GM21526 (cell line): ENCODE data around the gene CDC42BPA.
"Not testable (repeated sequence)": the region's sequence is repeated elsewhere in the genome, so short reads cannot be mapped to it uniquely, and the experiment has no call there.

Experiments used
- ATAC-seq: cut with Tn5 transposase; IDR thresholded peaks from one replicate; pipeline ENCODE4 v1.9.1; 2021; ENCODE audit warnings: moderate library complexity; ENCODE audit not compliant: unreplicated experiment, low FRiP score

The CDC42BPA gene

DNA sequence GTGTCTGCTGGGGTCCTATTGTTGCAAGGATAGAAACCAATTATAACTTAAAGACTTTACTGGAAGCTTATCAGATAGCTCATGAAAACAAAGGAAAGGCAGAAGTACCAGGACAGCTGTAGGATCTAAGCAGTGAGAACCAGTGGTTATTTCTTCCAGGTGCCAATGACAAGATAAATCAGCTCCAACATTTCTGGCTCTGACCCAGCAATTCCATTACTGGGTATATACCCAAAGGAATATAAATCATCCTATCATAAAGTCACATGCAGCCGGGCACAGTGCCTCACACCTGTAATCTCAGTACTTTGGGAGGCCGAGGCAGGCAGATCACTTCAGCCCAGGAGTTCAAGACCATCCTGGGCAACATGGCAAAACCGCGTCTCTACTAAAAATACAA, 17.8 kb upstream of the CDC42BPA start:
- ATAC-seq = not testable (repeated sequence)

DNA sequence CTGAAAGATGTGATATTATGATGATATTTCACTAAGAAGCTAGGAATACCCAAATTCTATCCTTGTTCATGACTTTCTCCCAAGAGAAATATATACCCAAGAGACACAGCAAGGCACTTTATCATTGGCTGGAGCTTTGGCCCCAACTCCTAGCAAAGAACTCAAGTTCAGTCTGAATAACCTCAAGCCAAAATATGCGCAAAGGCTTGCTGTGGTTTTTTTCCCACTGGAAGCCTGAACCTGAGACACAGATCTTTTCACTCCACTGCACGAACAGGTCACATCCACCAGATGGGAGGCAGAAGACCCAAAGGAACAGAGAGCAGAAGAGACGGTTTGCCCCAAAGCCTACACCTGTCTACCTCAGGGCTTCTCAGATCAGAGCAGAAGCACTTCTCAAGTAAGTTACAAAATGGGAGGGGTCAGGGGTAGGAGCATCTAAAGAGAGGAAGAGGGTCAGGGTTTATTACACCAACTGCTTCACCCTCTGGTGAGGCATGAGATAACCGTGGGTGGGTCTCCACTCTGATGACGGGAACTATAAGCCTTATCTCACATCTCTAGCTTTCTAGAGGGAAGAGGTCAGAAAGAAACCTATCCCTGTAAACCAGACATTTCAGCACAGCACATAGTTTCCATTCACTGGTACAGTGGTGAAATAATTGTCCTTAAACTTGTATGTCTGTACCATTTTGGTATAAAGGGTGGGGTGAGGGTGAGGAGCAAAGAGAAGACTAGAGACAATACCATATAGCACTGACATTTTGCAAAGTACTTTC, 17.1 kb upstream of the CDC42BPA start:
- no peak for ATAC-seq

DNA sequence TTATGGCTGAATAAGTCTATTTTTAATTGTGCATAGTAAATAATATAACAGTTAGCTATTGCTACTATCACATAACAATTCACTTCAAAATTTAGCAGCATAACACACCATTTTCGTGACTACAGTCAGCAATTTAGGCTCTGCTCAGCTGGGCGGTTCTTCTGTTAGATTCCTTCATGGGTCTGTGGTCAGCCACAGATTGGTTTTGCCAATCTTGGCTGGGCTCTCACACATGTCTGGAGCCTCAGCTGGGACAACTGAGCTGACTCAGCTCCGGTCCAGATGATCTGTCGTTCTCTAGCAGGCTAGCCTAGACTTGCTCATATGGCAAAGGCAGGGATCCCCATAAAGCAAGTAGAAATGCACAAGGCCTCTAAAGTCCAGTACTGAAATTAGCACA, 15.1 kb upstream of the CDC42BPA start:
- ATAC-seq = no peak

DNA sequence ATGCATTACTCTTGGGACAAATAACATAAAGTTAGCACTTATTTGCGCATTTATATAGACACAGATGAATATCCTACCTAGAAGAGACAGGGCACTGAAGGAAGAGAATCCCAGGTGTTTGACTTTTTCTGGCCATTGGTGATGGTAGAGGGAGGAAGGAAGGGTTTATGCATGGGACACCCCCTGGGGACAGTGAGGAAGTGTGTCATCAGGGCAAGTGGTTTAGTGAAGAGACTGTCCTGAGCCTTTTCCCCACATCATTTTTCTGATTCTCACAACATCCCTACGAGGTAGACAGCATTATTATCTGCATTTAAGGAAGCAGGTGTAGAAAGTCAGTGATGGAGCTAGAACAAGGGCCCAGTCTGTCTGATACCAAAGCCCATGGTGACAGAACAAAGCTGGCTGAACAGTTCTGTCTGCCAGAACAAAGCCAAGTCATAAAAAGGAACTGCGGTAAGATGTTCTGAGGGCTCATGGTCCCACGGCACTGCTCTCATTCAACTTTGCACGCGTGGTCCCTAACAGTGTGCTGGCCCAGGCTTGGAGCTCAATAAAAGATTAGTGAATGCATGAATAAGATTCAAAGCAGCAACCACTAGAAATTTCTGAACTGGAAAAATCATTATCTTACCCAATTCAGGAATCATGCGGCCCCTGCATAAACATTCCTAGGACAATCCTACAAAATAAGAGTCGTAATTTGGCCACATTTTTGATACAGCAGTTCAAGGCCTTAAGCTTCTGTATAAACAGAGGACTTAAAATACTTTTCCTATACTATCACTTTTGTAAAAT, 12.2 kb upstream of the CDC42BPA start:
- ATAC-seq = no peak

DNA sequence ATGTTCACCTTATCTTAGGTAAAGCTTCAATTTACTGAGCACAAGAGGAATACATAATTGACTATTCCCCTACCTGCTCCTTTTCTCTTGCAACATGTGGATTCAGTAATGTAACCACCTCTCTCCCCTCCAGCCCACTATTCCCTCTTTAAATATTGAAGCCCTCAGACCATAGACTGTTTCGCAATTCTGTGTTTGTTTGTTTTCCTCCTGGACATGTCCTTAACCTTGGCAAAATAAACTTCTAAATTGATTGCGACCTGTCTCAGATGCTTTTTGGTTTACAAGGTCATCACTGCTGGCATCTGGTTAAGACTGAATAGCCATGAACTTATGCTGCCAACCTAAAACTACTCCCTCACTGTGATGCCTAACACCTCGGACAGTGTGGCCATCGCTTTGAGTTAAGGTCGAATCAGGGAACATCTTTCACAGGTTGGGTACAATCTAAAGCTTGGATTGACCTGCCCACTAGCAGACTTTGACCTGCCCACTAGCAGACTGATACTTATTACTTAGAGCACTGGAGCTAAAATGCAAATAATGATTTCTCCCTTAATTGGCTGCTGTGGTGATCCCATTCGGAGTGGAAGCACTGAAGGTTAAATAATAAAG, 10.2 kb upstream of the CDC42BPA start:
- no peak for ATAC-seq

DNA sequence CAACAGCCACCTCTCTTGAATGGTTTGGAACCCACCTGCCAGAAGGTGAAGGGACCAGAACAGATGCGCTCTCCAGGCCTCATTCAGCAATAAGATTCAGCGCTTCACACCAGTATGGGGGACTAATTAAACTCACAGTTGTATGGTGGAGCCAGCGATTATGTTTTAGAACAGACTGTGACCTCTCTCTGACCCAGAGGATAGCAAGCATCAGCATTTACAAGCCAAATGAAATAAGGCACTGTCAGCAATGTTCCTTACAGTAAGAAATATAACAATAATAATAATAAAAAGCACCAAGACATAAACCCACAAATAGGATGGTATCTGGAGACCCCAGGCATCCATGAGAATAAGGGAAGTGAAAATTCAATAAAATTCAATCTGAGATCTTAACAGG, 6.9 kb upstream of the CDC42BPA start:
- no peak for ATAC-seq

DNA sequence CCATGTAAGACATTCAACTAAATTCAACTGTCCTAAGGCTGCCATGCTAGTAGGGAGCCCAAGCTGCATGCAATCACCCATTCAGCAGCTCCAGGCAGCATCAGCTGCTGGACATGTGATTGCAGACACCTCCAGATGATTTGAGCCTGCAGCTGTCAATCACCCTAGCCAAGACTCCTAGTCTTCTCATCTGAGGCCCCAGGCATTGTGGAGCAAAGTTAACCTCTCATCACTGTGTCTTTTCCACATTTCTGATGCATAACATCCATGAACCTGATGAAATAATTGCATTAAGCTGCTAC, 5.6 kb upstream of the CDC42BPA start:
- no peak for ATAC-seq

DNA sequence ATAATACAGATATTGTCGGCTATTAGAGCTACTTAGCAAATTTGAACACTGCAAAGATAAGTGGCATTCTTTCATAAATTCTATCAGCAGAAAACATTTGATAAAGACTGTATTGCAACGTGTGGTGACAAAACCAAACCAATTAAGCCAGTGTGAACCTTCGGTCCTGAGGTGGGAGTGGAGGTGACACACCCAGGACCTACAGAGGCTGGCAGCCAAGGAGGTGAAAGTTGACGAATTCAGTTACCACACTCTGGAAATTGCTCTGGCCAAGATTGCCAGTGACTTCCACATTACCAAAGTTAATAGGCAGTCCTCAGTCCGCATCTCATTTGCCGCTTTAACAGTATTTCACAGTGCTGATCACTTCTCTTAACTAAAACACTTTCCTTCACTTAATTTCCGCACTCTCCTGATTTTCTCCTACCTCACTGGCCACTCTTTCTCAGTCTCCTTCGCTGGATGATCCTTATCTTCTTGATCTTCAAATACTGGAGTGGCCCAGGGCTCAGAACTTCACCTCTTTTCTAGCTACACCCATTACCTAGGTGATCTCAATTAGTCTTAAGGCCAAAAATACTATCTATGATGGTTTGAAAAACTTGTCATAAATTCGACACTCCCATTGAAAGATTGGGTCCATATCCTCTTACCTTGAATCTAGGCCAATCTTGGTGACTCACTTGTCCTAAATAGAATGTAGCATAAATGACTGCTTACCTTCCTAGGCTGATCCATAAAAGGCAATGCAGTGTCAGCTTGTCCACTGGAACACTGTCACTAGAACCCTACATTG, 5.1 kb upstream of the CDC42BPA start:
- ATAC-seq = no peak

DNA sequence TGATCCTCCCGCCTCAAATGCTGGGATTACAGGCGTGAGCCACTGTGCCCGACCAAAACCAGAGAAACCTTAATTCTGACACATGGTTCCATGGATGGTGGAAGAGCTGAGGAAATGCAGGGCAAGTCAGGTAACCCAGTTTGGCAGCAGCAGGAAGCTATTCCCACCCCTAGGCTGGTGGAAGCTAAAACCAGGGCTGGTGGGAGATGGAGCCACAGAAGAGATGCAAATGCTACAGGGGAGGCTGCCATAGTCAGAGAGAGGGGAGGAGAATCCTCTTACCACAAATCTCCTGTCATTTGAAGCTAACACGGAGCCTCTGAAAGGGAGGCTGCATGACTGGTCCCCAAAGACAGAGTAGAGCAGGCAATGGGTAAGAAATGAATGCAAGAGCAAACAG, 4.1 kb upstream of the CDC42BPA start:
- ATAC-seq = no peak

DNA sequence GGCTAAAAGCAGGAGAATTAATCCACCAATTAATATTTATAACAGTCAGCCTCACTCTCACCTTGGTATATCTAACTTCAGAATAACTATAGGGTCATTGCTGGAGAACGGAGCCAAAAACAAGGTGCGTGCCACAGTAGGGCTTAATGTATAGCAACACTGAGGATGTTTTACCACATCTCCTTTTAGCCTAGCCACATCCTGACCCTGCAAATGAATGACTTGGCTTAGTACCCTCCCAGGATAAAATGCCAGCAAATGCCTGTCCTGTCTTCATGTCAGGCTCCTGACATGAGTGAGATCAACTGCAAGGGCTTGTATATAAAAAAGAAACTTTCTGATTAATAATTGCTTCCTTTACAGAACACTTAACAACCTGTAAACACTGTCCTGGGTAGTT, 2.7 kb upstream of the CDC42BPA start:
- no peak for ATAC-seq

DNA sequence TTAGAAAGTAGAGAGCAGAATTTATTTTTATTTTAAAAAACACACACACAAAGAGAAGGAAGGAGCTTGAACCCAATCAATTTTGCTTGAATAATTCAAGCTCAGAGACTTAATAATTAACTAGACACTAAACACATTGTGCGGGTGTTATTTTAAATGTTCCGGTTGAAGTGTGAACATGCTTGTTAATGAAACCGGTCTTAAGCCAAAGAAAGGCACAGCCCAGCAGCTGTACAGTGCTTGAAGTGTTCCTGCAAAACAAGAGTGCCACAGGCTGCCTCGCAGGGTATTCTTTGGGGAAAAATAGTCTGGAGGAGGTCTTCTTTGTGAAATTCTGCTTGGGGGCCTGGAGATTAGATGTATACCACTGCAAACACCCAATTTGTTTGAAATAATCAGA, 2.2 kb upstream of the CDC42BPA start:
- ATAC-seq = no peak

DNA sequence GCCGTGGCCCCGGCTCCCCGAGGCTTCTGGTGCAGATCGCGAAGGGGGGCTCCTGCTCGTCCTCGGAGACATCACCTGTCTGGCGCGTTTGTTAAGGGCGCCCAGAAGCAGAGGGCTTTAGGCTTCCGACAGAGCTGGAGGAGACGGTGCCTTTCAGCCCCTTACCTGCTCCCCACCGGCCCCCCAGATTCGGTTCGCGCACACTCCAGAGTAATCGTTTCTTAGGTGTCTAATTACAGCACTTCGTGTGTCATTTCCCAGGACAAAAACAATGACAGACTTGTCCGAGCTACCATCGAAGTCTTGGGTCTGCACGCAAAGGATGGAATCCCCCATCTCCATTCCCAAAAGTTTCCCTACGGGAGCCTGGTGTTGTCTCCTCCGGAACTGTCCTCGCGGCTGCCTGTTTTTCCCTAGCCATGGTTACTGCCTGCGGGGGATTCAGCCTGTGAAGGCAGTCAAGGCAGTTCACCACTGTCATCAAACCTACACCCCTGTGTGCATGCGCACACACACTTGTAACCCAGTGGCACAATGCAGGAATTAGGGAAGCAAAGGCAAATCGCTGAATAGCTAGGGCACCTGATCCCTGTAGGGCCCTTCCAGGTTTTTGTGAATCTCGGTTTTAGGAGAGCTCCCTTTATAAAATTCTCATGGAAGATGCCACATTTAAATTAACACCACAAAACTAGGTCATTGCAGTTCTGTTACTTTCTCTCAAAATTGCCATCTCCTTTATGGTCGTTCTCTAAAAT, 738 bp upstream of the CDC42BPA start:
- no peak for ATAC-seq

DNA sequence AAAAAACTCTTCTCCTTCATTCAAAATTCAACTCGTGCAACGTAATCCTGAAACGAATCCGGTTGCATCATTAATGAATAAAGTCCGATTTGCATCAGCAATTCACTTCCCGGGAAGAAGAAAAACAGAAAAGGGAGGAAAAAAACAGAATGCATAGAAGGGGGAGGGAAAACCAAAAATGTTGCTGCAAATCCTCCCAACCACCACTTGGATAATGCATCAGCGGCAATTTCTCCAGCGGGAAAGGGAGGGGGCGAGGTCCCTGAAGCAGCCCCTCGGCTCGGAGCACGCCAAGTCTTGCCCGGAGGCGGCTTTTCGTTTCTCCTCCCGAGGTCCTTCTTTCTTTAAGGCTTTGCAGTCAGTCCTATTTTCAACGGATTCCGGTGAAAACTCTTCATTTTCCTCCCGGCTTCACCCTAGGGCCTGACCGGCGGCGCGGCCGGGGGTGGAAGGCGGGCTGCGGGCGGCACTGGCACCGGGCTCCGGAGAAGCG, 723 bp downstream of the CDC42BPA start:
- no peak for ATAC-seq

DNA sequence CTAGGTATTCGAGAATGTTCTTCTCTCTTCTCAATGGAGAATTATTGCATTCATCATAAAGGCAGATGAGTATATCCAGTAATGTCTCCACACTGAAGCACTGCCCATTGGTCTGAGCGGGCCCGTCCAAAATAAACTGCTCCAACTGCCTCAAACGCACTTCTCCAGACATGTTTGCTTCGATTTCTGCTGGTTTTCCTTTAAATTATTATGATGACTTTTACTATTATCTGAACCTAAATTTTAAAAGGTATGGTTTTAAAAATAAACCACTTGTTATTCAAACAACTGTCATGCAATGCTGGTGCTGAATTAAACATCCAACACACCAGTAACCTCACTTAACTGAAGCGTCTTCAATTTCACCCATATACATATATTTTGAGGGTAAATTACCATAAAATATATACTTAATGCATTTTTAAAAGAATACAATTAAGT, 1.3 kb downstream of the CDC42BPA start:
- no peak for ATAC-seq

DNA sequence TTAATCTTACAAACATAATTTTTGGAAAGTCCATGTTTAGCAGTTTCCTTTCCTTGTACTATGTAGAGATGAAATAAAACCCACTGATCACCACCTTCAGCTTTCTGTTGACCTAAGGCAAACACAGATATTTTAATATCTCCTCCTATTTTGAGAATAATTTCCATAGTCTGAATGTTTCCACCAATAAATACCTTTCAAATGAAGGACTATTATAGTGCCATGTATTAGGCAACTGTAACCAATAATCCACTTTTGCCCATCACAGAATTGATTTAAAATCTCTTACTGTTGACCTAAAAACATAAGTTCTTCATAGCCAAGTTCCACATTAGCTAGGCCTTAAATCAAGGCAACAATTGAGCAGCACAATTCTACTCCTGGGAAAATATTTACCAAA, 1.8 kb downstream of the CDC42BPA start:
- no peak for ATAC-seq

DNA sequence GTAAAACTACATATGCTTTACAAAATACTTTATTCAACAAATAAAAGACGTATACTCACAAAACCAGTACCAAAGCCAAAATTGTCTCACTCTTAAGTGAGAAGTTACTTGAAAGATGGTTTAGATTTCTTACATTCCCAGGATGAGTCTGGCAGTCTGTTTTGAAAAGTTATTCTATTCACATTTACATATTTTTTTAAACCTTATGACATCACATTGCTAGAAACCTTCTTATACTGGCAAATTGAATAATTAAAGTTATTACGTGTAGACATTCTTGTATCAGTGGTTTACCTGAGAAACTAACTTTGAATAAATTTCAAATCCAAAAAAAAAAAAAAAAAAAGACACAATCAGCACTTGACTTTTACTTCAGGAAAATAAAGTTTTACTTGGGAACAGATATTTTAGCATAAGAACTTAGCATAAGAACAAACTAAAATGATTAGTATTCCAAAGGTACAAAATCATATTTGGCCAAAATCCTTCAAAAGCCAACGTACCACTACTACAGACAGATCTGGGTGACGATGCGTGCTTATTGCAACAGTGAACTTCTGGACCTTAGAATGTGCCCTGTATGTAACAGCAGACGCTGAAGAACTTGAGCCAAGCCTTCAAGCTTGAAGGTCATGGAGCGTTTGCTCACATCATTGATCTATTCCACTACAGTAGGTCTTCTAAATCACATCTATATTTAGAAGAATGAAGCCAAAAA, 2.5 kb downstream of the CDC42BPA start:
- no peak for ATAC-seq

DNA sequence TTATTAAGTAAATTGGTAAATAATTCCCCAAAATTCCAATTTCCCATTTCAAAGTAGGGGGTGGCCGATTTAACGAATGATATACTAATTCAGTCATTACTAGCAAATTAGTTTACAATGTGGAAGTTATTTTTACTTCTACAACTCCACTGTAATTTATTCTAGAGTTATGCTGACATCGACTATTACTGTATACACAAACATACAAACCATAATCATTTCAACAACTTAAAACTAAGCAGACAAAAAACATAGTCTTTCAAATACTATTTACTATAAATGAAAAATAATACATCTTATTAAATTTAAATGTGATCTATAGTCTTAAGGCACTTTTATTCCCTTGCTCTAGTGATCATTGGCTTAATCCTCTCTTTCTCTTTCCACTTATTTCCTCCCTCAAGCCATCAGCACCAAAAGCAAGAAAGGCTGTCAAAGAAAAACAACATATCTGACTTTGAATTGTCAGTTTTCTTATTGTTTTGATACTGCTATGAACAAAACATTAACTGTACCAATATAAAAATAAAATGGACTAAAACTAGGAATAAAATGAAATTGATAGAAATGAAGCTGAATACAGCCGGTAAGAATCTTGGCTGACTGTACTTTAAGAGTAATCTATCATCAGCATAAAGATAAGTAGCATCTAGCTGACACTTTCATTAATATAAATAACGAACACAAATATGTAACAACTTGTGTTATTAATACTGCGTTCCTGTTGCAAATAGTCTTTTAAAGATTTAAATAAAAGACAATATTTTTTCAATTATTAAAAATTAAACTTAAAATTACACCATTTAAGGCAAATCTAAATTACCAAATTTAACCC, 4.1 kb downstream of the CDC42BPA start:
- ATAC-seq = no peak

DNA sequence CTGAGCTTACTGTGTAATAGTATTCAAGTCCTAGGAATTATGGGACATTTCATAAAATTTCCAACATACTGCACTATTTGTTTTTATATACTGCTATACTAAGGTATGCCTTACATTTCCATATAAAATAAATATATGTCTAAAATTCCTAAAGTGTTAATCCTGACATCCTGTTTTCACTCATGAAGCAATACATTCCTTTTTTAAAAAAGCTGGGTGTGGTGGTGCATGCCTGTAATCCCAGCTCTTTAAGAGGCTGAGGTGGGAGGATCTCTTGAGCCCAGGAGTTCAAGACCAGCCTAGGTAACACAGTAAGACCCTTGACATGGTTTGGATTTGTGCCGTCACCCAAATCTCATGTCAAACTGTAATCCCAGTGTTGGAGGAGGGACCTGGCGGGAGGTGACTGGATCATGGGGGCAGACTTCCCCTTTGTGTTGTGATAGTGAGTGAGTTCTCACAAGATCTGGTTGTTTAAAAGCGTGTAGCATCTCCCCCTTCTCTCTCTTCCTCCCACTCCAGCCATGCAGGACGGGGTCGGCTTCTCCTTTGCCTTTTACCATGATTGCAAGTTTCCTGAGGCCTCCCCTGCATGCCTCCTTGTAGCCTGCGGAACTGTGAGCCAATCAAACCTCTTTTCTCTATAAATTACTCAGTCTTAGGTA, 5.8 kb downstream of the CDC42BPA start:
- ATAC-seq = no peak
